B cell (primary cell): Measurements from ENCODE around the gene ASIP. TPM values are rescaled to one million over a fixed set of nuclear protein-coding genes. Genes with fewer than 3 reads are reported as not detected.

Experiments
- ATAC-seq: fragments of 200-7000 bp; cut with Tn5 transposase; one replicate; pipeline ENCODE4 v1.10.0; 2021; ENCODE audit warnings: low read depth, mild to moderate bottlenecking, moderate number of reproducible peaks, moderate library complexity
- CTCF ChIA-PET: fragments of 350-600 bp; sonication (Branson Sonifier 250); formaldehyde crosslinking; loops from one replicate; lab custom pipeline; 2021; ENCODE audit warnings: antibody characterized with exemption, inconsistent platforms; lab: Charles Lee
- POLR2A ChIA-PET: fragments of 350-600 bp; sonication (Branson Sonifier 250); formaldehyde crosslinking; loops from one replicate; lab custom pipeline; 2021; ENCODE audit warnings: antibody characterized with exemption; lab: Charles Lee
- DNase-seq: peaks from one replicate; pipeline ENCODE4 v3.0.0; 2013
- H2AFZ ChIP-seq: 2 replicates; pipeline ENCODE4 v1.6.1; 2012; ENCODE audit warnings: mild to moderate bottlenecking, low read depth, low read length; ENCODE audit not compliant: insufficient read depth, poor library complexity, severe bottlenecking
- H3K27ac ChIP-seq, 2 donors: 1 replicate in 1 of 2; 2 replicates in 1 of 2; pipeline ENCODE4 v1.5.1; 2012 to 2013; ENCODE audit warnings: low read length in 2 of 2, mild to moderate bottlenecking in 2 of 2, moderate library complexity in 1 of 2
- H3K27me3 ChIP-seq, 4 experiments: fragments of 200-600 bp in 1 of 4; sonication (generic) in 1 of 4; replicated peaks in 1 of 4; 1 replicate in 2 of 4; 2 replicates in 2 of 4; pipeline versions ENCODE4 v1.6.1 to v1.7.0; 2013 to 2016; ENCODE audit warnings: low read length in 3 of 4, mild to moderate bottlenecking in 2 of 4, mixed read lengths in 1 of 4, moderate library complexity in 1 of 4; ENCODE audit not compliant: insufficient read depth in 4 of 4, control insufficient read depth in 3 of 4; ENCODE audit errors: control extremely low read depth in 1 of 4
- H3K36me3 ChIP-seq, 2 experiments: replicated peaks in 1 of 2; 1 replicate in 1 of 2; 2 replicates in 1 of 2; pipeline versions ENCODE4 v1.6.1 to v1.7.1; 2013; ENCODE audit warnings: low read length in 1 of 2; ENCODE audit not compliant: insufficient read depth in 2 of 2, control insufficient read depth in 1 of 2; ENCODE audit errors: control extremely low read depth in 1 of 2, extremely low read depth in 1 of 2
- H3K4me1 ChIP-seq, 2 donors: fragments of 200-600 bp in 1 of 2; sonication (generic) in 1 of 2; 1 replicate in 1 of 2; 2 replicates in 1 of 2; pipeline versions ENCODE4 v1.5.1 to v1.6.1; 2013 to 2017; ENCODE audit warnings: low read length in 2 of 2; ENCODE audit not compliant: control insufficient read depth in 2 of 2, insufficient read depth in 2 of 2
- H3K4me2 ChIP-seq: replicated peaks from 2 replicates; pipeline ENCODE3; 2012; ENCODE audit warnings: mild to moderate bottlenecking, low read depth, low read length; ENCODE audit not compliant: poor library complexity, severe bottlenecking
- H3K4me3 ChIP-seq, 5 experiments: fragments of 200-600 bp in 1 of 5; sonication (generic) in 1 of 5; 1 replicate in 3 of 5; 2 replicates in 2 of 5; pipeline versions ENCODE4 v1.5.1 to v1.7.0; 2011 to 2016; ENCODE audit warnings: low read length in 4 of 5, mild to moderate bottlenecking in 4 of 5, low read depth in 2 of 5, control low read depth in 1 of 5, moderate library complexity in 1 of 5; ENCODE audit not compliant: insufficient read depth in 1 of 5; ENCODE audit errors: control extremely low read depth in 1 of 5, extremely low read depth in 1 of 5
- H3K79me2 ChIP-seq: fragments of 200-600 bp; sonication (generic); one replicate; pipeline ENCODE4 v1.6.0; 2016; ENCODE audit warnings: low read length; ENCODE audit not compliant: control insufficient read depth, insufficient read depth
- H3K9ac ChIP-seq: fragments of 200-600 bp; sonication (generic); 2 replicates; pipeline ENCODE4 v1.6.1; 2017; ENCODE audit warnings: mild to moderate bottlenecking, low read length, moderate library complexity
- H3K9me3 ChIP-seq, 3 donors: one replicate each; pipeline versions ENCODE4 v1.6.1 to v1.7.1; 2013; ENCODE audit warnings: low read length in 2 of 3; ENCODE audit not compliant: control insufficient read depth in 2 of 3, insufficient read depth in 1 of 3; ENCODE audit errors: control extremely low read depth in 1 of 3
- H4K20me1 ChIP-seq: 2 replicates; pipeline ENCODE4 v1.6.0; 2012; ENCODE audit warnings: mild to moderate bottlenecking, low read length; ENCODE audit not compliant: insufficient read depth, control insufficient read depth, poor library complexity, severe bottlenecking
- H3K27ac Mint-ChIP-seq: one replicate; pipeline ENCODE4 v1.8.0; 2021; ENCODE audit warnings: mixed read lengths
- H3K27me3 Mint-ChIP-seq: one replicate; pipeline ENCODE4 v1.8.0; 2021; ENCODE audit warnings: mixed read lengths
- H3K4me1 Mint-ChIP-seq: one replicate; pipeline ENCODE4 v1.8.0; 2021; ENCODE audit warnings: mixed read lengths
- H3K4me3 Mint-ChIP-seq: one replicate; pipeline ENCODE4 v1.8.0; 2021; ENCODE audit warnings: mixed read lengths
- H3K9me3 Mint-ChIP-seq: one replicate; pipeline ENCODE4 v1.8.0; 2022; ENCODE audit warnings: mixed read lengths; ENCODE audit not compliant: insufficient read depth
- CTCF ChIP-seq: fragments of 200-600 bp; IDR thresholded peaks from one replicate; pipeline ENCODE4 v1.8.0; 2022; ENCODE audit warnings: antibody characterized with exemption, mild to moderate bottlenecking
- EZH2 ChIP-seq: IDR thresholded peaks from 2 replicates; pipeline ENCODE4 v1.6.1; 2012; ENCODE audit warnings: borderline replicate concordance, low read depth, mild to moderate bottlenecking, moderate library complexity, low read length; ENCODE audit not compliant: insufficient read depth, poor library complexity, severe bottlenecking
- WGBS: methylation state at CpG from one replicate; pipeline ENCODE4 v1.1.5; 2013; ENCODE audit warnings: missing lambda C conversion rate; ENCODE audit not compliant: insufficient coverage; 5-methylcytosine and 5-hydroxymethylcytosine counted together
- intact Hi-C: fragments of 100-400 bp; cut with micrococcal nuclease; formaldehyde crosslinking; loops from one replicate; pipeline ENCODE4 v1.10.0; 2022
- polyA plus RNA-seq: library from polyadenylated mRNA; depleted of rRNA; stranded (reverse); fragments of >200 nt; gene quantifications from 2 replicates; pipeline ENCODE4 v1.2.3, GENCODE V29; 2012
- total RNA-seq, 2 donors: library from RNA; stranded (reverse); fragments of 120-200 nt in 1 of 2; gene quantifications; 1 replicate in 1 of 2; 2 replicates in 1 of 2; pipeline versions ENCODE4 v1.2.3 to v1.2.4, GENCODE V29; 2013 to 2022

ASIP gene
- total and polyA plus RNA-seq, 2 donors (not counting 1 experiment from before 2014, with no cell fraction given), result 0.24 TPM; not detected in 1

GRCh38 chr20:34264141-34264540 is 22.9 kb downstream of the ASIP start:
- TF ChIP-seq CTCF (no peak), EZH2 (no peak)
- Mint-ChIP-seq H3K4me3 (no peak overlapping the region), H3K4me1 (peaks cover 10% of the 10 kb centered on the region), H3K9me3 (no peaks in the 10 kb centered on the region), H3K27ac (no peak overlapping the region), H3K27me3 (peaks cover 3% of the 10 kb centered on the region)
- H3K36me3 ChIP-seq, result no peaks in the 10 kb centered on the region
- no peak overlapping the region for H3K4me2 ChIP-seq
- no peak overlapping the region for H3K9ac ChIP-seq
- H4K20me1 ChIP-seq, result no peaks in the 10 kb centered on the region
- peaks cover 6 to 7% of the 10 kb centered on the region in 2 donors for H3K4me1 ChIP-seq
- DNase-seq (no peak), ATAC-seq (no peak)
- ChIA-PET POLR2A (no interaction called here), CTCF (no interaction called here)
- no peak overlapping the region for H3K4me3 ChIP-seq
- 94% methylated on average over 4 of the region's 5 CpGs for WGBS
- no peak overlapping the region for H2AFZ ChIP-seq
- H3K27me3 ChIP-seq, result peaks cover 0 to 6% (median under 1%) of the 10 kb centered on the region in 4 experiments
- intact Hi-C loops, result no loop called here
- H3K27ac ChIP-seq, result no peak overlapping the region
- H3K9me3 ChIP-seq, result peaks cover 0 to under 1% (median 0%) of the 10 kb centered on the region in 3 donors
- no peaks in the 10 kb centered on the region for H3K79me2 ChIP-seq

- DNase-seq, result no peak
- Histone ChIP-seq H3K4me2 (no peak overlapping the region), H4K20me1 (no peaks in the 10 kb centered on the region), H2AFZ (no peak overlapping the region), H3K36me3 (no peaks in the 10 kb centered on the region), H3K4me3 (no peak overlapping the region), H3K4me1 (peaks cover 10 to 12% of the 10 kb centered on the region in 2 donors), H3K79me2 (no peaks in the 10 kb centered on the region), H3K27ac (no peak overlapping the region), H3K9me3 (peaks cover 0 to 3% (median 0%) of the 10 kb centered on the region in 3 donors), H3K9ac (no peak overlapping the region), H3K27me3 (peaks cover 0 to 14% (median 2%) of the 10 kb centered on the region in 4 experiments)
- no peak overlapping the region for H3K27ac Mint-ChIP-seq
- H3K4me1 Mint-ChIP-seq, result peaks cover 10% of the 10 kb centered on the region
- H3K4me3 Mint-ChIP-seq, result peak overlapping the region; percentile 42
- ChIA-PET POLR2A (no interaction called here), CTCF (no interaction called here)
- no peaks in the 10 kb centered on the region for H3K9me3 Mint-ChIP-seq
- peaks cover 3% of the 10 kb centered on the region for H3K27me3 Mint-ChIP-seq
- 98% methylated on average over 11 of the region's 12 CpGs for WGBS
- intact Hi-C loops, result no loop called here
- no peak for TF ChIP-seq EZH2
- TF ChIP-seq CTCF, result no peak
- ATAC-seq, result no peak
Measured at GRCh38 chr20:34268145-34268544, 26.9 kb downstream of the ASIP start.
